ENCODE measurements around the gene SCNN1A. TPM values are rescaled to one million over a fixed set of nuclear protein-coding genes. Genes with fewer than 3 reads are reported as not detected.

The SCNN1A gene
- total and polyA plus RNA-seq, 2 of the 13 experiments (the other 11 are each of a cell fraction or from before 2014, with no cell fraction given), result 1.5 to 14.6 TPM

DNA sequence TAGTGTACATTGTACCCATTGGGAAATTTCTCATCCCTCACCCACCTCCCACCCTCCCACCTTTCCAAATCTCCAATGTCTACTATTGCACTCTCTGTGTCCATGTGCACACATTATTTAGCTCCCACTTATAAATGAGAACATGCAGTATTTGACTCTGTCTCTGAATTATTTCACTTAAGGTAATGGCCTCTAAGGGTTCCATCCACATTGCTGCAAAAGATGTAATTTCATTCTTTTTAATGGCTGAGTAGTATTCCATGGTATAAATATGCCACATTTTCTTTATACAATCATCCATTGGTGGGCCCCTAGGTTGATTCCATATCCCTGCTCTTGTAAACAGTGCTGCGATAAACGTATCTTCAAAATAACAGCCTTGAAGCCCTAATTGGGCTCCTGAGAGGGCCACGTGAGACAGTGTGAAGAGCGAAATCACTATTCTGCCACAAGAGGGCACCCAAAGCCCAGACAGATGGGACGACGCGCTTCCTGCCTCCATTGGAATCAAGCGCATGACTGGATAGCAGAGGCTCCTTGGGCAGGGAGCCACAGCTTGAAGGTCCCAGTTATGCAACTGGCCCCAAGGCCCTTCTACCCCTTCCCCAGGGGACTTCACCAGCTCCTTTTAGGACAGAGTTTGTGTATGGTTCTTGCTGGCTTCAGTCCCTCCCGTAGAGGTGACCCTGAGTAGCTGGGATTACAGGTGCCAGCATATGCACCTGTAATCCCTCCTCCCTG is 48.1 kb upstream of the SCNN1A start (continued):
- TF ChIP-seq, protein P1, sequence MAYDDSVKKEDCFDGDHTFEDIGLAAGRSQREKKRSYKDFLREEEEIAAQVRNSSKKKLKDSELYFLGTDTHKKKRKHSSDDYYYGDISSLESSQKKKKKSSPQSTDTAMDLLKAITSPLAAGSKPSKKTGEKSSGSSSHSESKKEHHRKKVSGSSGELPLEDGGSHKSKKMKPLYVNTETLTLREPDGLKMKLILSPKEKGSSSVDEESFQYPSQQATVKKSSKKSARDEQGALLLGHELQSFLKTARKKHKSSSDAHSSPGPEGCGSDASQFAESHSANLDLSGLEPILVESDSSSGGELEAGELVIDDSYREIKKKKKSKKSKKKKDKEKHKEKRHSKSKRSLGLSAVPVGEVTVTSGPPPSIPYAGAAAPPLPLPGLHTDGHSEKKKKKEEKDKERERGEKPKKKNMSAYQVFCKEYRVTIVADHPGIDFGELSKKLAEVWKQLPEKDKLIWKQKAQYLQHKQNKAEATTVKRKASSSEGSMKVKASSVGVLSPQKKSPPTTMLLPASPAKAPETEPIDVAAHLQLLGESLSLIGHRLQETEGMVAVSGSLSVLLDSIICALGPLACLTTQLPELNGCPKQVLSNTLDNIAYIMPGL (CRISPR knock-in tag; IDR thresholded peaks at IDR 0.05; ENCODE audit: borderline replicate concordance in 1 of 2, low read depth in 1 of 2), result peak; percentile 42 to 75; a peak in 2 of 4 replicates
- TF ChIP-seq ZFP90 (CRISPR knock-in tag; IDR thresholded peaks at IDR 0.05; ENCODE audit: borderline replicate concordance) (0 out of 2 replicates have a peak, but pooled peaks have one; percentile 64), HOXA3 (CRISPR knock-in tag; IDR thresholded peaks at IDR 0.05) (peak; percentile 52; the same call in 1 of the 2 replicates), ZNF253 (CRISPR knock-in tag; IDR thresholded peaks at IDR 0.05; ENCODE audit: borderline replicate concordance) (no peak), RBFOX2 (IDR thresholded peaks at IDR 0.05; ENCODE audit: low read depth, low read length) (no peak), NR2F6 (IDR thresholded peaks at IDR 0.05) (no peak), NR2F6 (CRISPR knock-in tag; IDR thresholded peaks at IDR 0.05) (0 out of 2 replicates have a peak, but pooled peaks have one; percentile 10), ZSCAN21 (CRISPR knock-in tag; IDR thresholded peaks at IDR 0.05; ENCODE audit: borderline replicate concordance) (peak; percentile 59; the same call in 1 of the 2 replicates), ISX (CRISPR knock-in tag; conservative IDR thresholded peaks at IDR 0.05) (no peak), ZNF816 (CRISPR knock-in tag; IDR thresholded peaks at IDR 0.05; ENCODE audit: borderline replicate concordance) (no peak), XRCC5 (optimal IDR thresholded peaks at IDR 0.05; ENCODE audit: low read length) (peak; percentile 46), SAP130 (CRISPR knock-in tag; IDR thresholded peaks at IDR 0.05; ENCODE audit: low read depth) (peak; percentile 69), FOSL2 (CRISPR knock-in tag; IDR thresholded peaks at IDR 0.05) (peak; percentile 36; the same call in 1 of the 2 replicates), GATAD1 (CRISPR knock-in tag; IDR thresholded peaks at IDR 0.05) (peak; percentile 59), NFYB (CRISPR knock-in tag; IDR thresholded peaks at IDR 0.05) (peak; percentile 24; the same call in 1 of the 2 replicates), GATAD2A (CRISPR knock-in tag; IDR thresholded peaks at IDR 0.05) (peak; percentile 75), KDM2A (CRISPR knock-in tag; IDR thresholded peaks at IDR 0.05; ENCODE audit: borderline replicate concordance, low read depth) (peak; percentile 75; the same call in 1 of the 2 replicates), PCBP2 (optimal IDR thresholded peaks at IDR 0.05; ENCODE audit: low read depth, low read length, poor library complexity, severe bottlenecking) (no peak)
- TF ChIP-seq, protein P2, sequence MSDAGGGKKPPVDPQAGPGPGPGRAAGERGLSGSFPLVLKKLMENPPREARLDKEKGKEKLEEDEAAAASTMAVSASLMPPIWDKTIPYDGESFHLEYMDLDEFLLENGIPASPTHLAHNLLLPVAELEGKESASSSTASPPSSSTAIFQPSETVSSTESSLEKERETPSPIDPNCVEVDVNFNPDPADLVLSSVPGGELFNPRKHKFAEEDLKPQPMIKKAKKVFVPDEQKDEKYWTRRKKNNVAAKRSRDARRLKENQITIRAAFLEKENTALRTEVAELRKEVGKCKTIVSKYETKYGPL (CRISPR knock-in tag; IDR thresholded peaks at IDR 0.05), result peak; percentile 87
- TF ChIP-seq, protein P3, sequence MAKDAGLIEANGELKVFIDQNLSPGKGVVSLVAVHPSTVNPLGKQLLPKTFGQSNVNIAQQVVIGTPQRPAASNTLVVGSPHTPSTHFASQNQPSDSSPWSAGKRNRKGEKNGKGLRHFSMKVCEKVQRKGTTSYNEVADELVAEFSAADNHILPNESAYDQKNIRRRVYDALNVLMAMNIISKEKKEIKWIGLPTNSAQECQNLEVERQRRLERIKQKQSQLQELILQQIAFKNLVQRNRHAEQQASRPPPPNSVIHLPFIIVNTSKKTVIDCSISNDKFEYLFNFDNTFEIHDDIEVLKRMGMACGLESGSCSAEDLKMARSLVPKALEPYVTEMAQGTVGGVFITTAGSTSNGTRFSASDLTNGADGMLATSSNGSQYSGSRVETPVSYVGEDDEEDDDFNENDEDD (CRISPR knock-in tag; IDR thresholded peaks at IDR 0.05; ENCODE audit: borderline replicate concordance), result peak; percentile 79; the same call in 1 of the 2 replicates
- TF ChIP-seq, protein P4, sequence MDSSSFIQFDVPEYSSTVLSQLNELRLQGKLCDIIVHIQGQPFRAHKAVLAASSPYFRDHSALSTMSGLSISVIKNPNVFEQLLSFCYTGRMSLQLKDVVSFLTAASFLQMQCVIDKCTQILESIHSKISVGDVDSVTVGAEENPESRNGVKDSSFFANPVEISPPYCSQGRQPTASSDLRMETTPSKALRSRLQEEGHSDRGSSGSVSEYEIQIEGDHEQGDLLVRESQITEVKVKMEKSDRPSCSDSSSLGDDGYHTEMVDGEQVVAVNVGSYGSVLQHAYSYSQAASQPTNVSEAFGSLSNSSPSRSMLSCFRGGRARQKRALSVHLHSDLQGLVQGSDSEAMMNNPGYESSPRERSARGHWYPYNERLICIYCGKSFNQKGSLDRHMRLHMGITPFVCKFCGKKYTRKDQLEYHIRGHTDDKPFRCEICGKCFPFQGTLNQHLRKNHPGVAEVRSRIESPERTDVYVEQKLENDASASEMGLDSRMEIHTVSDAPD (CRISPR knock-in tag; IDR thresholded peaks at IDR 0.05), result no peak
- TF ChIP-seq, protein P5, sequence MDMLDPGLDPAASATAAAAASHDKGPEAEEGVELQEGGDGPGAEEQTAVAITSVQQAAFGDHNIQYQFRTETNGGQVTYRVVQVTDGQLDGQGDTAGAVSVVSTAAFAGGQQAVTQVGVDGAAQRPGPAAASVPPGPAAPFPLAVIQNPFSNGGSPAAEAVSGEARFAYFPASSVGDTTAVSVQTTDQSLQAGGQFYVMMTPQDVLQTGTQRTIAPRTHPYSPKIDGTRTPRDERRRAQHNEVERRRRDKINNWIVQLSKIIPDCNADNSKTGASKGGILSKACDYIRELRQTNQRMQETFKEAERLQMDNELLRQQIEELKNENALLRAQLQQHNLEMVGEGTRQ (IDR thresholded peaks at IDR 0.05; ENCODE audit: low read depth, low read length), result peak; percentile 49
- TF ChIP-seq, protein P5 (CRISPR knock-in tag; IDR thresholded peaks at IDR 0.05; ENCODE audit: borderline replicate concordance), result peak; percentile 63; the same call in 1 of the 2 replicates

All from HepG2 (cell line).